Transverse colon (tissue), 3 donors: ENCODE results near the gene UCK1.

ENCODE experiments used
- CTCF ChIP-seq, 5 experiments: fragments of 200-600 bp in 3 of 5; fragments of 450-650 bp in 2 of 5; sonication (generic) in 3 of 5; IDR thresholded peaks; 1 replicate in 2 of 5; 2 replicates in 3 of 5; pipeline ENCODE4 v1.5.1; 2016 to 2017; ENCODE audit warnings: antibody characterized with exemption in 5 of 5, inconsistent platforms in 3 of 5, mild to moderate bottlenecking in 2 of 5, moderate library complexity in 1 of 5
- EP300 ChIP-seq: sonication (generic); formaldehyde crosslinking; IDR thresholded peaks from one replicate; pipeline ENCODE4 v1.6.1; 2017; ENCODE audit warnings: antibody characterized with exemption, low read depth

GRCh38 chr9:131577005-131578000, 46.2 kb upstream of the UCK1 start:
- TF ChIP-seq CTCF (IDR thresholded peaks at IDR 0.05) (no peak), EP300 (no peak)
